Measurements from ENCODE around the gene DLG2. TPM values are rescaled to one million over a fixed set of nuclear protein-coding genes. Genes with fewer than 3 reads are reported as not detected.

The DLG2 gene
- total RNA-seq, 4 donors from 2014 or later: 7.3 to 14.1 (median 11.1) TPM

DNA sequence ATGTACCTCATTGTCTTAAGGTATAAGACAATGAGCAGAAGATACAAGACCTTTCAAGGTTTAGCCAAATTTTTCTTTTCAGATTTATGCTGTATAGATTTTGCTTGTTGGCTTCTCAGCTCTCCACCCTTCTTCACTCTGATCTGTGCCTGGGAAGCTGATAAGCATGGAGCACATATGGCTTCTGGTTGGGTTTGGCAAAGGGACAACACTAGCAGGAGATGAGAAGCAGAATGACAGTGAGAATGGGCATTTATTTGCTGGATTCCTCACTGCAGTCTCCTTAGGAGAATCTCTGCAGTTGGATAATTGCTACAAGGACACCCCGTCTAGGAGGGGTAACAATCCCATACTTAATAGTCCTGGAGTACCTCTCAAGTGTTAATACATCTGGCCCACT lies 1866.2 kb downstream of the DLG2 start:
- TF ChIP-seq POLR2AphosphoS5 (IDR thresholded peaks at IDR 0.05) (no peak), EP300 (IDR thresholded peaks at IDR 0.05) (no peak), POLR2A (IDR thresholded peaks at IDR 0.05; ENCODE audit: low read depth) (no peak)
- TF ChIP-seq, protein P1, sequence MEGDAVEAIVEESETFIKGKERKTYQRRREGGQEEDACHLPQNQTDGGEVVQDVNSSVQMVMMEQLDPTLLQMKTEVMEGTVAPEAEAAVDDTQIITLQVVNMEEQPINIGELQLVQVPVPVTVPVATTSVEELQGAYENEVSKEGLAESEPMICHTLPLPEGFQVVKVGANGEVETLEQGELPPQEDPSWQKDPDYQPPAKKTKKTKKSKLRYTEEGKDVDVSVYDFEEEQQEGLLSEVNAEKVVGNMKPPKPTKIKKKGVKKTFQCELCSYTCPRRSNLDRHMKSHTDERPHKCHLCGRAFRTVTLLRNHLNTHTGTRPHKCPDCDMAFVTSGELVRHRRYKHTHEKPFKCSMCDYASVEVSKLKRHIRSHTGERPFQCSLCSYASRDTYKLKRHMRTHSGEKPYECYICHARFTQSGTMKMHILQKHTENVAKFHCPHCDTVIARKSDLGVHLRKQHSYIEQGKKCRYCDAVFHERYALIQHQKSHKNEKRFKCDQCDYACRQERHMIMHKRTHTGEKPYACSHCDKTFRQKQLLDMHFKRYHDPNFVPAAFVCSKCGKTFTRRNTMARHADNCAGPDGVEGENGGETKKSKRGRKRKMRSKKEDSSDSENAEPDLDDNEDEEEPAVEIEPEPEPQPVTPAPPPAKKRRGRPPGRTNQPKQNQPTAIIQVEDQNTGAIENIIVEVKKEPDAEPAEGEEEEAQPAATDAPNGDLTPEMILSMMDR (IDR thresholded peaks at IDR 0.05): no peak
- no peak for DNase-seq (ENCODE audit: extremely low spot score)
- WGBS: 82% methylated on average over 1 of the region's 1 CpG
- intact Hi-C loops (cut with DNase I): no loop called here
- H3K4me3 ChIP-seq: no peak overlapping the region
- no peak overlapping the region for H3K27ac ChIP-seq (replicated peaks in 1 of 4)
- no peaks in the 10 kb centered on the region for H3K4me1 ChIP-seq
- no peaks in the 10 kb centered on the region for H3K9me3 ChIP-seq
- H3K27me3 ChIP-seq: no peaks in the 10 kb centered on the region
- no peaks in the 10 kb centered on the region for H3K36me3 ChIP-seq

DNA sequence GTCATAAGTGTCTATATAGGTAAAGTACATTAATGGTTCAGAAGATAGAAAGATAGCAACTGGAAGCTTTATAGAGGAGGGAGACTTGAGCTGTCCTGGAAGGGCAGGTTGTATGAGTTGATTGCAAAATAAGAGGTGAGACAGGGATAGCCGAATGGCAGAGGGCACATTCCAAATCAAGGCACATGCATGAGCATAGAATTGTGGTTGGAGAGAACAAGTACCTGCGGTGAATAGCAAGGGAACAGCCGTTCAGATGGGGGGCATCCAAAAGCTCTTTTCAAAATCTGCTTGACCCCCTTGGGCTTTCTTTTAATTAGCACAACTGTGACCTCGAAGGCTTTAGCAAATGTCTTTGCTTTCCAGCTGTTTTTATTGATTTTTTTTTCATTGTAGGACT lies 1868.0 kb downstream of the DLG2 start:
- TF ChIP-seq, protein P1 (IDR thresholded peaks at IDR 0.05): no peak
- TF ChIP-seq EP300 (IDR thresholded peaks at IDR 0.05) (no peak), POLR2A (IDR thresholded peaks at IDR 0.05; ENCODE audit: low read depth) (no peak)
- H3K36me3 ChIP-seq: no peaks in the 10 kb centered on the region
- WGBS: 68% methylated on average over 4 of the region's 4 CpGs
- H3K27me3 ChIP-seq: no peaks in the 10 kb centered on the region
- no peak overlapping the region for H3K4me3 ChIP-seq
- no peaks in the 10 kb centered on the region for H3K9me3 ChIP-seq
- intact Hi-C loops (cut with DNase I): no loop called here
- DNase-seq (ENCODE audit: extremely low spot score): no peak
- H3K4me1 ChIP-seq: no peaks in the 10 kb centered on the region
- no peak overlapping the region for H3K27ac ChIP-seq (replicated peaks in 1 of 4)

DNA sequence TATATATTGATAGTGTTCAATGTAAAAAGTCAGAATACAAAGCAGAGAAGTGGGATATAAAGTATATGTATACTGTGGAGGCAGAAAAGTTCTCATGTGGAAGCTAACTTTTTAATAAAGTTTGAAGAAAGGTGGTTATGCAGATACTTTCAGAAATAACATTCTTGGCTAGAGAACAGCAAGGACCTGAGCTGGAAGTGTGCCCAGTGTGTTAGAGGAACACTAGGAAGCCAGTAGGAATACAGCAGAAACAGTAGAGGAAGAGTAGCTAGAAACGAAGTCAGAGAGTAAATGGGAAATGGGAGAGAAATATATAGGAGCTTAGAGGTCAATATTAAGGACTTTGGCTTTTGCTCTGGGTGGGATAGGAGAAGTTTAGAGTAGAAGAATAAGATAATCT lies 1876.1 kb downstream of the DLG2 start:
- Histone ChIP-seq H3K4me3 (no peak overlapping the region), H3K9me3 (no peaks in the 10 kb centered on the region), H3K27me3 (no peaks in the 10 kb centered on the region), H3K36me3 (no peaks in the 10 kb centered on the region), H3K27ac (replicated peaks in 1 of 4) (no peak overlapping the region), H3K4me1 (no peaks in the 10 kb centered on the region)
- WGBS: 68% methylated on average over 1 of the region's 1 CpG
- TF ChIP-seq EP300 (IDR thresholded peaks at IDR 0.05) (no peak), POLR2A (IDR thresholded peaks at IDR 0.05; ENCODE audit: low read depth) (no peak), POLR2AphosphoS5 (IDR thresholded peaks at IDR 0.05) (no peak)
- TF ChIP-seq, protein P1 (IDR thresholded peaks at IDR 0.05): no peak
- intact Hi-C loops (cut with DNase I): no loop called here
- no peak for DNase-seq (ENCODE audit: extremely low spot score)

DNA sequence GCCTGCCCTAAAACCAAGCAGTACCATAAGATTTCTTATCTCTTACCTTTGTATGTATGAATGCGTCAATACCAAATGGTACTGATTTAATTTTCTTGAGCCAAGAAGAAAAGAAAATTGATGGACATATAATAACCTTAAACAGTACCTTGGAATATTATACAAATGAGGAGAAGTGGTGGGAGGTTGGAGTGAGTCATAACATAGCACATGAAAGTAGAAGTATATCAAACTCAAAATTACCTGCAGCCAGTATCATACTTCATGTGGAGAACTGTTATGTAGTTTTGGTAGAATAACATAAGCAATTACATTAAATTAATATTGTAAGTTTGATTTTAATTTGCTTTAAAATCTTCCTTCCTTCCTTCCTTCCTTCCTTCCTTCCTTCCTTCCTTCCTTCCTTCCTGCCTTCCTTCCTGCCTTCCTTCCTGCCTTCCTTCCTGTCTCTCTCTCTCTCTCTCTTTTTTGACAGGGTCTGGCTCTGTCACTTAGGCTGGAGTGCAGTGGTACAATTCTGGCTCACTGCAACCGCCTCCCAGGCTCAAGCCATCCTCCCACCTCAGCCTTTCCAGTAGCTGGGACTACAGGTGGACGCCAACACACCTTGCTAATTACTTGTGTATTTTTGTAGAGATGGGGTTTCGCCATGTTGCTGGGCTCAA lies 1880.1 kb downstream of the DLG2 start:
- DNase-seq (ENCODE audit: extremely low spot score): no peak
- Histone ChIP-seq H3K27ac (replicated peaks in 1 of 4) (no peak overlapping the region), H3K27me3 (no peaks in the 10 kb centered on the region), H3K9me3 (peaks cover 0 to 5% (median 0%) of the 10 kb centered on the region in 4 donors), H3K4me1 (no peaks in the 10 kb centered on the region), H3K36me3 (no peaks in the 10 kb centered on the region), H3K4me3 (no peak overlapping the region)
- TF ChIP-seq POLR2AphosphoS5 (IDR thresholded peaks at IDR 0.05) (no peak), EP300 (IDR thresholded peaks at IDR 0.05) (no peak), POLR2A (IDR thresholded peaks at IDR 0.05; ENCODE audit: low read depth) (no peak)
- WGBS: 89% methylated on average over 4 of the region's 4 CpGs
- intact Hi-C loops (cut with DNase I): no loop called here

DNA sequence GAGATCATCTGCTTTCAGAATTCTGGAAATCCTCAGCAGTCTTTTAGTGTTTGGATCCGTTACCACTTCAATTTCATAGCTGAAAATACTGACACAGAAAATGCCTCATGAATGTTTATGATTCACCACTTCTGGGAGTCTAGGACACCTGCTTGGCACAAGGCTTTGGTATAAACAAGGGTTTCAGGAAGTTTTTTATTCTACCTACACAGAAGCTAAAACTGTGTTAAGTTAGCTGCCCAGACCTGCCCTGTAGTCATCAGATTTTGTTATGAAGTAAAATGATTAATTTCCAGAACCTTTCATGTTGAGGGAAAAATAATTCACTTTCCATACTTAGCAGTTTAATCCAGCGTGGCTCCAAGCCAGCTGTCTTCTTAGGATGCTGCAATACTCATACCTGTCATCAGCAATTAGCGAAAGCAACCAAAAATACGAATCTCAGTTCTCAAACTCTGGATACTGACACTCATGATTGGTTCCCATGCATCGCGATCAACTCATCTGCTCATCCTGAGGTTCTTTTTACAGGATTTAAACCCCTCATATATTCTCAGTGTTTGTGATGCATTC lies 1882.4 kb downstream of the DLG2 start:
- H3K27ac ChIP-seq (replicated peaks in 1 of 4): no peak overlapping the region
- DNase-seq (ENCODE audit: extremely low spot score): no peak
- H3K4me3 ChIP-seq: no peak overlapping the region
- intact Hi-C loops (cut with DNase I): no loop called here
- H3K4me1 ChIP-seq: no peaks in the 10 kb centered on the region
- peaks cover 0 to 5% (median 0%) of the 10 kb centered on the region in 4 donors for H3K9me3 ChIP-seq
- WGBS: 65% methylated on average over 6 of the region's 6 CpGs
- H3K36me3 ChIP-seq: no peaks in the 10 kb centered on the region
- H3K27me3 ChIP-seq: no peaks in the 10 kb centered on the region
- TF ChIP-seq, protein P1 (IDR thresholded peaks at IDR 0.05): no peak
- no peak for TF ChIP-seq POLR2AphosphoS5 (IDR thresholded peaks at IDR 0.05)
- TF ChIP-seq EP300 (IDR thresholded peaks at IDR 0.05): no peak
- no peak for TF ChIP-seq POLR2A (IDR thresholded peaks at IDR 0.05; ENCODE audit: low read depth)
